NCI-H1417 (cell line): ENCODE data around the gene DOP1B.

Source experiments
- DNase-seq, 3 experiments: peaks; one replicate each; lab custom pipeline; 2025; lab: John Stamatoyannopoulos, UW

DOP1B gene

DNA sequence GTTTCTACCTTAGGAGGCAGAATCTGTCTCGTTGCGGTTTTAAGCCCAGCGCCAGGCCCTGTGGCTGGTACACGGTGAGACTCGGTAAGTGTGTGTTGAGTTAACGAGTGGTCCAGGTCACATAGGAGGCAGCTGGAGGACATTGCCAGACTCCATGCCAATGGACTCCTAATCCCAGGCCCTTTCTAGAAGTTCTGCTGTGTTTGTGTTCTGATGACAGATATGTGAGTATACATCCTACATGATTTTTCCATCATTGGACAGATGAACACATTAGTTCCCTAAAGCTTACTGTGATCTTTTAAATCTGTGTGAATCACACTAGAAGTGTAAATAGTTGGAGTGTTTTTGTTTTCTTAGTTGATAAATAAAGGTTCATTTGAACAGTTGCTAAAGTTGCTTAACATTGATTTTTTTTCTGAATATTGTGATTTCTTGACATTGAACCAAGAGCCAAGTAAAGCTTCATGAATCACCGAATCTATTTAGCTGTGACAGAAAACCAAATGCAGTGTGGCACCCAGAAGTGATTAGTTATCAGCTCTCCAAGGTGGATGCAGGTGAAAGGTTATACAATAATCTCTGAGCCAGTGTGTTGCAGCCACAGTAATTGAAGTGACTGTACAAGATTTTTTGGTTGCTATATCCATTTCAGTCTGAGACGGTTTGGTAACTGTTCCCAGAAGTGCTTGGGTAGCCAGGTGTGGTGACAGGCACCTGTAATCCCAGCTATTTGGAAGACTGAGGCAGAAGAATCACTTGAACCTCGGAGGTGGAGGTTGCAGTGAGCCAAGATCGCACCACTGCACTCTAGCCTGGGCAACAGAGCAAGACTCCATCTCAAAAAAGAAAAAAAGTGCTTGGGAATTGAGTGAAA is 46.3 kb downstream of the DOP1B start:
- no peak for DNase-seq

GRCh38 chr21:36203603-36203889 is 46.9 kb downstream of the DOP1B start:
- DNase-seq: no peak

DNA sequence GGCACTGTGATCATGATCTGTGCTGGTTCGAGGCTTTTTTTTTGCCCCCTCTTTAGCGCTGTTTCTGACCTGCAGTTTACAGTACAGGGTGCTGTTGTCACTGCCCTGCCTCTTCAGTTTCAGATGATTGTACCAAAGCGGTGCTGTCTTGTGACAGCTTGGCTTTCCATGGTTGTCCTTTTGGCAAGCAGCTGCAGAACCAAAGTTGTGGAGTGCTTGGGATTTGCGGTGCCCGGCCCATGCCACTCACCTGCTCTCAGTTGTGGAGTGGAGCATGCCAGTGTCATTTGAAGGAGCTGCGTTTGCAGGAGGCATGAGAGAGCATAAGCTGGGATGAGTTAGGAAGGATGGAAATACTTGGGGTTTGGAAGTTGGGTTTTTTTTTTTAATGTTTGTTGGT is 48.4 kb downstream of the DOP1B start:
- DNase-seq: no peak

GRCh38 chr21:36205962-36206361 is 49.3 kb downstream of the DOP1B start:
- no peak for DNase-seq
